Right ventricle myocardium superior (tissue), 1 donor: Measurements from ENCODE around the gene FAM209B. TPM values are rescaled to one million over a fixed set of nuclear protein-coding genes. Genes with fewer than 3 reads are reported as not detected.
"Not testable (repeated sequence)": the region's sequence is repeated elsewhere in the genome, so short reads cannot be mapped to it uniquely, and the experiment has no call there.

ENCODE experiments used
- ATAC-seq: fragments of 200-7000 bp; cut with Tn5 transposase; one replicate; pipeline ENCODE4 v1.9.1; 2020; ENCODE audit warnings: mild to moderate bottlenecking; ENCODE audit not compliant: poor library complexity
- DNase-seq: peaks from one replicate; pipeline ENCODE4 v3.0.0-alpha.2; 2020
- intact Hi-C: fragments of 100-400 bp; cut with DNase I; formaldehyde crosslinking; loops from one replicate; pipeline ENCODE4 v1.11.2; 2022
- total RNA-seq: library from RNA; stranded (reverse); fragmentation: NEBNext Ultra II Directional; extraction: Animal tissue kit (Norgen Biotek cat#: 25700); gene quantifications from one replicate; pipeline ENCODE4 v1.2.1, GENCODE V29; 2021
- donor health status: DM: no; HTN: yes; CAD: no; lungs with severe emphysema.

FAM209B gene
- total RNA-seq, 1 donor from 2014 or later, result 0.35 TPM

GRCh38 chr20:56524444-56524843 lies 8.6 kb upstream of the FAM209B start, which contains the start of gene FAM209A:
FAM209A (plus strand) TSS chr20:56524744; CDS start chr20:56524809, 65 bp downstream.
- DNase-seq, intact Hi-C loops, ATAC-seq: not testable (repeated sequence)

DNA sequence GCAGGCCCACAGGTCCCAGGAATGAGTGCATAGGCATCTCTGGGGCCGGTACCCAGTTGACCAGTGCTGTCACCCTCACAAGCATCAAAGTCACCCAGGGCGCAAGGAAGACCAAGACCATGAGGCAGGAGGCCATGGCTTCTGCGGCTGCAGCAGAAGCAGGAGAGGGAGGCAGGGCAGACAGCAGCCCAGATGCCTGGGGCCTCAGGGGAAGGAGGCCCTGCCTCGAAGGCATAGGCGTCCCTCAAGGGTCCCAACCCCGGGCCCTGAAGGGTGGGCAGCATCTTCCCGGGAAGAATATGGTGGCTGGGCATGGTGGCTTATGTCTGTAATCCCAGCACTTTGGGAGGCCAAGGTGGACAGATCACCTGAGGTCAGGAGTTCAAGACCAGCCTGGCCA lies 5.5 kb upstream of the FAM209B start:
- intact Hi-C loops, result no loop called here
- DNase-seq, result no peak
- ATAC-seq, result no peak

DNA sequence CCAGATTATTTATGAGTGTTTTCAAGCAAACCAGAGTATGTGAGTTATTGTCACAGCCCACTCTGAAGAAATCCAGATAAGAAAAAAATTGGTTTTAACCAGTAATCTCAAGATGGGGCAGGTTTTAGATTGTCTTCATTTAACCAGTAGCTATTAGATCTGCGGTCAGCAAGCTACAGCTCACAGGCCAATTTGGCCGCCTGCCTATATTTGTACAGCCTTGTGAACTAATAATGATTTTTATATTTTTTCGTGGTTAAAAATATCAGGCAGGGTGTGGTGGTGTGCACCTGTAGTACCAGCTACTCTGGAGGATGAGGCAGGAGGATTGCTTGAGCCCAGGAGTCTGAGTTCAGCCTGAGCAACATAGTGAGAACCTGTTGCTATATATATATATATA lies 5.0 kb downstream of the FAM209B start:
- intact Hi-C loops, result no loop called here
- ATAC-seq, result no peak
- DNase-seq, result no peak

- intact Hi-C loops, result loop anchor here (5.0 kb wide), 1 partner anchor 37 kb away; no protein-coding TSS in a partner anchor
- DNase-seq (no peak), ATAC-seq (no peak)
These were observed 7.4 kb downstream of the FAM209B start for GRCh38 chr20:56540415-56540814.

DNA sequence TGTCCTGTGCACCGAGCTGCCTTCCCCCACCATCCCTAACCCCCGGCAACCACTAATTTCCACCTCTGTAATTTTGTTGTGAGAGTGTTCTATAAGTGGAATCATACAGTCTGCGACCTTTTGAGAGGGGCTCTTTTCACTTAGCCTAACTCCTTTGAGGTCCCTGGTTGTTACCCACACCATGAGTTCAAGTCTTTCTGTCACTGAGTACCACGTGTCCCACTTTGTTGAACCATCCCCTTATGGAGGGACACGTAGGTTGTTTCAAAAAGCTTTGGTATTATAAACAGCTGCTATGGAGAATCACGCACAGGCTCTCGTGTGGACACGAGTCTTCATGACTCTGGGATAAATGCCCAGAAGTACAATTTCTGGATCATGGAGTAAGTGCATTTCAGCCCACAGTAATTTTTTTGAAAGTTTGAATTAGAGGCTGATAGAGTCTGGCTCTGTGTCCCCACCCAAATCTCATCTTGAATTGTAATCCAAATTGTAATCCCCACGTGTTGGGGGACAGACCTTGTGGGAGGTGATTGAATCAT lies 9.5 kb downstream of the FAM209B start:
- ATAC-seq, result no peak
- no peak for DNase-seq
- intact Hi-C loops, result loop anchor here (5.0 kb wide), 1 partner anchor 35 kb away; no protein-coding TSS in a partner anchor

- intact Hi-C loops, result no loop called here
- ATAC-seq (no peak), DNase-seq (no peak)
These were observed 18.5 kb downstream of the FAM209B start for GRCh38 chr20:56551571-56551970.

DNA sequence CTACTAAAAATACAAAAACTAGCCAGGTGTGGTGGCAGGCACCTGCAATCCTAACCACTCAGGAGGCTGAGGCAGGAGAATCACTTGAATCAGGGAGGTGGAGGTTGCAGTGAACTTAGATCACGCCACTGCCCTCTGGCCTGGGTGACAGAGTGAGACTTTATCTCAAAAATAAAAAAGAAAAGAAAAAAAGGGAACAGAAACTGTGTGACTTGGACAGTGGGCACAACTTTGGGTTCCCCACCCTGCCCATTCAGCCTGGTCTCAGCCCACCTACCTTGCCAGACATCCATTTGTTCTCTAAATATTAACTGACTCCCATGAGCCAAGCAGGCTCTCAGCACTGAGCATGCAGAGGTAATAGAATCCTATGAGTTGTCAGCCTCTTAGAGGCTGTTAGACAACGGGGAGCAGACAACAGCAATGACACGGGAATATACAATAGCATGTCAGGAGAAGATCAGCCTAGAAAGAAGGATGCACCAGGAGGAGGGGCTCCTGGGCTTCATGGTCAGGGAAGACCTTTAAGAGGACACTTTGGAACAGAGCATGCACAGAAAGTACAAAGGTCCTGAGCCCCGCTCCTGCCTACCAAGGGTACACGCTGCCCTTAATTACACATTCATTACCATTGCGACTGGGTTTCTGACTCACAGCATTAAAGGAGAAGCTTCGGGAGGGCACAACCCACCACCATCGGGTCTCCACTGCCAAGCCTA lies 20.0 kb downstream of the FAM209B start:
- ATAC-seq (no peak), DNase-seq (no peak)
- intact Hi-C loops, result no loop called here

- DNase-seq (no peak), ATAC-seq (peak; percentile 90)
- intact Hi-C loops, result no loop called here
These were observed 21.8 kb downstream of the FAM209B start for GRCh38 chr20:56554869-56555268.

- ATAC-seq (no peak), DNase-seq (no peak)
- intact Hi-C loops, result no loop called here
These were observed 25.9 kb downstream of the FAM209B start for GRCh38 chr20:56558968-56559367.

GRCh38 chr20:56564526-56564925 lies 31.5 kb downstream of the FAM209B start:
- ATAC-seq, intact Hi-C loops, DNase-seq: not testable (repeated sequence)

DNA sequence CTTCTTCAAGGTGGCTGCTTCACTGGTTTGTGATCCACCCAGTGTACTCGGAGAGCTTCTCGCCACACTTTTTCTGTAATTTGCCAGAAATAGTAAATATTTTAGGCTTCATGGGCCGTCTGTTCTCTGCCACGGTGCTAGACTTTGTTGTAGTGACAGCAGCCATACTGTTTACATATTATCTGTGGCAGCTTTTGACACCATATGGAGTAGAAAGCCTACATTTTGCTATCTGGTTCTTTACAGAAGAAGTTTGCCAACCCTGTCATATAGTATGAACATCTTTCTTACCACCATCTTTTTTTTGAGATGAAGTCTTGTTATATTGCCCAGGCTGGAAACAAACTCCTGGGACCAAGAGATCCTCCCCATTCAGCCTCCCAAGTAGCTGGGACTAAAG lies 32.5 kb downstream of the FAM209B start:
- no peak for ATAC-seq
- intact Hi-C loops, result no loop called here
- no peak for DNase-seq

DNA sequence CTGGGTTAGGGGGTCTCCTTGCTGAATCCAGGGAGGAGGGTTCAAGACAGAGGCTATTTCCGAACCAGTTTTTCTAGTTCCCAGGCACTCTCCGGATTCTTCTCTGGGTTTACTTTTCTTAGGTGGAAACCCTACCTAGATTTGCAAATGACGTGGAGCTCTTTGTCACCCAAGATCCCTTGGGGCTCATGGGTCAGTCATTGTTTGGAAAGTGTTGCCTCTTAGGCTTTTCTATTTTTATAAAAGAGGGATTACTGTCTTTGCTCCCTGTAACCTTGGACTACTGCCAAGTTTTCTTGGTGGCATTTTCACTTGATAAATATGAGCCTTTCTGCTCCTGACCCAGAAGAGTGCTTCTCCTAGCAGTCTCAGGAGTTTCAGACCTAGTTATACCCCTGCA lies 33.6 kb downstream of the FAM209B start:
- DNase-seq (no peak), ATAC-seq (peak; percentile 36)
- intact Hi-C loops, result no loop called here

GRCh38 chr20:56570832-56571231 lies 37.8 kb downstream of the FAM209B start:
- ATAC-seq, result no peak
- no peak for DNase-seq
- intact Hi-C loops, result no loop called here

GRCh38 chr20:56572172-56572571 lies 39.1 kb downstream of the FAM209B start:
- DNase-seq (no peak), ATAC-seq (no peak)
- intact Hi-C loops, result no loop called here

- intact Hi-C loops, result no loop called here
- no peak for DNase-seq
- no peak for ATAC-seq
These were observed 40.9 kb downstream of the FAM209B start for GRCh38 chr20:56573986-56574385.

DNA sequence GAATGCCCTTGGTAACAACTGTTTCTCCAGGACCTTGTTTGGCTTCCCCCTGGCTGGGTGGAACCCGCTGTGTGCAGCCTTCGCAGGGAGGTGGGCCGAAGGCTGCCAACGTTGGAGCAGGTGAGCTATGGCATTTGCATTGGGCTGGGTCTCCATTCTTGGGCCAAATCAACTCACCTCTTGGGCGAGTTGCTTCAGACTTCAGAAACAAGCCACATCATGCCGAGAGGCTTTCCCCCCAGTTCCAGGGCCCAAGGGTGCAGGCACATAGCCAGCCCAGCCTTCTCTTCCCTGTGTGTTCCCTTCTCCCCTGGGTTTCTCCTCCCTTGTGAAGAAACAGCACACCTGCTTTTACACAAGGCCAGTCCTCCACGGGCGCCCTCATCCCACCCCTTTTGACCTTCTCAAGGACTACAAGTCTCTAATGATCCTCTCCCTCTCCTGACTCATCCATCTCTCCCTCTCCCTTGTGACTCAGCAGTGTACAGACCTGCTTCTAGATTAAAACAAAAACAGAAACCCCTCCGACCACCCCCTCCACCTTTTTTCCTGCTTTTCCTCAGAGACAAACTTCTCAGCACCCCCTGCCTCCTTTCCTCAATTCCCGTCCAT lies 41.6 kb downstream of the FAM209B start:
- ATAC-seq, result no peak
- no peak for DNase-seq
- intact Hi-C loops, result loop anchor here (5.0 kb wide), 1 partner anchor 32 kb away; no protein-coding TSS in a partner anchor

DNA sequence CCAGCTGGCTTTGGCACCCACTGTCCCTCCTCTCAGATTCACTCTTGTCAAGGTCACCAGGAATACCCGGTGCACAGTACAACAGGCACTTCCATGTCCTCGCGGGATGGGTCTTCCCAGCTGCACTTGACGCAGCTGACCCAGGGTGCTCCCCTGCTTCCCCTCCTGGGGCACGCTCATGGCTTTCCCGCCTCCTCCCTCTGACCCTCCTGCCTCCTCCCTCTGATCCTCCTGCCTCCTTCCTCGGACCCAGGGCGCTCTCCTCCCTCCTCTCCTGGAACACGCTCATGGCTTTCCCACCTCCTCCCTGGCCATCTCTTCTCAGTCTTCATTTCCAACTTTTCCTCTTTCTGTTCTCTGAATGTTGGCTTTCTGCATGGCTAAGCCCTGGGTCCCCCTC lies 42.1 kb downstream of the FAM209B start:
- ATAC-seq (no peak), DNase-seq (no peak)
- intact Hi-C loops, result loop anchor here (5.0 kb wide), 1 partner anchor 33 kb away; no protein-coding TSS in a partner anchor

GRCh38 chr20:56575961-56576360 lies 42.9 kb downstream of the FAM209B start:
- ATAC-seq, result no peak
- DNase-seq, result no peak
- intact Hi-C loops, result loop anchor here (5.0 kb wide), 1 partner anchor 34 kb away; no protein-coding TSS in a partner anchor

GRCh38 chr20:56579301-56579710 lies 46.3 kb downstream of the FAM209B start:
- DNase-seq (no peak), ATAC-seq (no peak)
- intact Hi-C loops, result loop anchor here (5.0 kb wide), 1 partner anchor 37 kb away; no protein-coding TSS in a partner anchor

DNA sequence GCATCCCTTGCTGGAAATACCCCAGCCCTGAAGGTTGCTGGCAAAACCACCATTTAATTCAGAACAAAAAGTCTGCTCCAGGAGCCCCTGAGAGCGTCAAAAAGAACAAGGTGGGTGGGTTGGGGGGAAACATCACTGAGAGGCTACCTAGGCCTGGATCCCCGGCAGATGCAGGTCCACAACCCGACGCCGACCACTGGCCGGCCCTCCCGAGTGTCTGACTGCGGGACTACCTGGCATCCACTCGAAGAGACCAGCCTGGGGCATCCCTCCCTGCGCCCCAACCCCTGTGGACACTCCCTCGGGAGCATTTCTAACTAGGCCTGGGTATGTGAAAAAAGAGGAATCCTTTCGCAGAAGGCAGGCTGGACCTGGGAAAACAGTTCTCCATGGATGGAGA lies 47.2 kb downstream of the FAM209B start:
- DNase-seq (no peak), ATAC-seq (no peak)
- intact Hi-C loops, result no loop called here
